Caco-2 (cell line): ENCODE results near the gene ZNF787. TPM values are rescaled to one million over a fixed set of nuclear protein-coding genes. Genes with fewer than 3 reads are reported as not detected.

Experiments
- BruUV-seq: library from RNA; stranded (reverse); fragments of 400-500 nt; replicated peaks from 2 replicates; lab custom pipeline; 2021; lab: Mats Ljungman, UMichigan
- CTCF ChIA-PET: fragments of 300-600 bp; sonication (Branson Sonifier 250); formaldehyde crosslinking; loops from one replicate; lab custom pipeline; 2022; ENCODE audit warnings: antibody characterized with exemption; lab: Charles Lee
- POLR2A ChIA-PET: fragments of 300-600 bp; sonication (Branson Sonifier 250); formaldehyde crosslinking; loops from one replicate; lab custom pipeline; 2022; ENCODE audit warnings: antibody characterized with exemption; lab: Charles Lee
- DNase-seq, 2 experiments: peaks; one replicate each; pipeline versions ENCODE4 v3.0.0 to v3.0.0-alpha.2; 2020 to 2022
- H3K27me3 ChIP-seq: replicated peaks from 2 replicates; pipeline ENCODE4 v1.6.0; 2011; ENCODE audit warnings: low read length; ENCODE audit not compliant: control insufficient read depth, insufficient read depth
- H3K36me3 ChIP-seq: 2 replicates; pipeline ENCODE4 v1.5.1; 2011; ENCODE audit warnings: low read length; ENCODE audit not compliant: control insufficient read depth, insufficient read depth
- H3K4me1 ChIP-seq: fragments of 250-450 bp; sonication (Bioruptor Pico); 2 replicates; pipeline ENCODE4 v1.5.1; 2020; ENCODE audit warnings: mild to moderate bottlenecking
- H3K4me3 ChIP-seq: 2 replicates; pipeline ENCODE4 v1.5.1; 2011; ENCODE audit warnings: low read depth, mild to moderate bottlenecking, control low read depth, low read length
- H3K9me3 ChIP-seq: fragments of 250-450 bp; sonication (Bioruptor Pico); 2 replicates; pipeline ENCODE4 v1.5.1; 2020; ENCODE audit warnings: mild to moderate bottlenecking, moderate library complexity
- H3K27ac Mint-ChIP-seq: one replicate; pipeline ENCODE4 v1.8.0; 2022; ENCODE audit warnings: mixed read lengths; ENCODE audit not compliant: unreplicated experiment
- H3K27me3 Mint-ChIP-seq: one replicate; pipeline ENCODE4 v1.8.0; 2022; ENCODE audit warnings: mixed read lengths; ENCODE audit not compliant: insufficient read depth, unreplicated experiment
- H3K36me3 Mint-ChIP-seq: one replicate; pipeline ENCODE4 v1.8.0; 2022; ENCODE audit warnings: mild to moderate bottlenecking, mixed read lengths; ENCODE audit not compliant: insufficient read depth, unreplicated experiment
- H3K4me1 Mint-ChIP-seq: one replicate; pipeline ENCODE4 v1.8.0; 2022; ENCODE audit warnings: low read depth, mixed read lengths; ENCODE audit not compliant: unreplicated experiment
- H3K4me3 Mint-ChIP-seq: one replicate; pipeline ENCODE4 v1.8.0; 2022; ENCODE audit warnings: mild to moderate bottlenecking, moderate library complexity, mixed read lengths; ENCODE audit not compliant: unreplicated experiment
- H3K9me3 Mint-ChIP-seq: one replicate; pipeline ENCODE4 v1.8.0; 2022; ENCODE audit warnings: mixed read lengths; ENCODE audit not compliant: unreplicated experiment
- CTCF ChIP-seq, 2 experiments: fragments of 200-600 bp in 1 of 2; IDR thresholded peaks; 1 replicate in 1 of 2; 2 replicates in 1 of 2; pipeline versions ENCODE4 v1.5.1 to v1.8.0; 2011 to 2022; ENCODE audit warnings: antibody characterized with exemption in 1 of 2, control low read depth in 1 of 2, inconsistent platforms in 1 of 2, low read depth in 1 of 2, low read length in 1 of 2, mild to moderate bottlenecking in 1 of 2, moderate library complexity in 1 of 2; ENCODE audit not compliant: insufficient read depth in 1 of 2, severe bottlenecking in 1 of 2, unreplicated experiment in 1 of 2
- intact Hi-C: fragments of 100-400 bp; cut with micrococcal nuclease; formaldehyde crosslinking; loops from one replicate; pipeline ENCODE4 v1.10.0; 2022; ENCODE audit not compliant: unreplicated experiment
- total RNA-seq: library from RNA; stranded (reverse); gene quantifications from 2 replicates; pipeline ENCODE4 v1.2.3, GENCODE V29; 2022

Gene ZNF787
- total RNA-seq, 1 experiment from 2014 or later, result 60.0 TPM

- BruUV-seq, result no TSS peak
- Histone ChIP-seq H3K36me3 (peaks cover 4% of the 10 kb centered on the region), H3K9me3 (no peaks in the 10 kb centered on the region), H3K27me3 (no peaks in the 10 kb centered on the region), H3K4me3 (no peak overlapping the region), H3K4me1 (no peaks in the 10 kb centered on the region)
- TF ChIP-seq CTCF (IDR thresholded peaks at IDR 0.05; ENCODE audit: insufficient read depth in 1 of 2, low read depth in 1 of 2, low read length in 1 of 2, severe bottlenecking in 1 of 2, unreplicated experiment in 1 of 2), result no peak
- ChIA-PET POLR2A (no interaction called here), CTCF (interaction anchor here (1.0 to 1.4 kb wide), 2 partner anchors 67 to 229 kb away, joined by 3 to 4 read pairs; no protein-coding TSS in a partner anchor)
- Mint-ChIP-seq H3K27ac (no peak overlapping the region), H3K27me3 (no peaks in the 10 kb centered on the region), H3K36me3 (peaks cover 77% of the 10 kb centered on the region), H3K4me1 (peaks cover 6% of the 10 kb centered on the region), H3K9me3 (no peaks in the 10 kb centered on the region), H3K4me3 (no peak overlapping the region)
- no peak for DNase-seq
- intact Hi-C loops, result no loop called here
These were observed 16.7 kb downstream of the ZNF787 start for GRCh38 chr19:56104423-56104822.

GRCh38 chr19:56103027-56103614 lies 18.0 kb downstream of the ZNF787 start:
- H3K4me1 ChIP-seq, result no peaks in the 10 kb centered on the region

More at GRCh38 chr19:56103027-56103614, 18.0 kb downstream of the ZNF787 start:
- DNase-seq, result no peak
- Histone ChIP-seq H3K4me3 (no peak overlapping the region), H3K9me3 (no peaks in the 10 kb centered on the region), H3K27me3 (no peaks in the 10 kb centered on the region), H3K36me3 (peaks cover 6% of the 10 kb centered on the region)
- peaks cover 6% of the 10 kb centered on the region for H3K4me1 Mint-ChIP-seq
- peaks cover 68% of the 10 kb centered on the region for H3K36me3 Mint-ChIP-seq
- no peak overlapping the region for H3K27ac Mint-ChIP-seq
- ChIA-PET POLR2A (no interaction called here), CTCF (no interaction called here)
- H3K27me3 Mint-ChIP-seq, result no peaks in the 10 kb centered on the region
- no peak overlapping the region for H3K4me3 Mint-ChIP-seq
- BruUV-seq, result no TSS peak
- no peak for TF ChIP-seq CTCF (IDR thresholded peaks at IDR 0.05; ENCODE audit: insufficient read depth in 1 of 2, low read depth in 1 of 2, low read length in 1 of 2, severe bottlenecking in 1 of 2, unreplicated experiment in 1 of 2)
- H3K9me3 Mint-ChIP-seq, result no peaks in the 10 kb centered on the region
- intact Hi-C loops, result no loop called here
